ENCODE data around the gene ADAMTS19.

DNA sequence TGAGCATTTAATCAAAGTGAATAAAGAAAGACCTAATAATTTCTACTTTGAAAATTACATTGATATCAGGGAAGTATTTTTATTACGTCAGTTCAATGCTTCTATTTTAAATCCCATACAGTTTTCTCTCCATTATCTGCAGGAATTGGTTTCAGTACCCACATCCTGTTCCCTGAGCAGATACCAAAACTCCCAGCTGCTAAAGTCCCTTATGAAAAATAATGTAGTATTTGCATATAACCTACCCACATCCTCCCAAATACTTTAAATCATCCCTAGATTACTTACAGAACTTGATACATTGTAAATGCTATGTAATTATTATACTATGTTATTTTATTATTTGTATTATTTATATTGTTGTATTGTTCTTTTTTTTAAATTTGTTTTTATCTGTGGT lies 162.4 kb downstream of the ADAMTS19 start:
- TF ChIP-seq, protein P1, sequence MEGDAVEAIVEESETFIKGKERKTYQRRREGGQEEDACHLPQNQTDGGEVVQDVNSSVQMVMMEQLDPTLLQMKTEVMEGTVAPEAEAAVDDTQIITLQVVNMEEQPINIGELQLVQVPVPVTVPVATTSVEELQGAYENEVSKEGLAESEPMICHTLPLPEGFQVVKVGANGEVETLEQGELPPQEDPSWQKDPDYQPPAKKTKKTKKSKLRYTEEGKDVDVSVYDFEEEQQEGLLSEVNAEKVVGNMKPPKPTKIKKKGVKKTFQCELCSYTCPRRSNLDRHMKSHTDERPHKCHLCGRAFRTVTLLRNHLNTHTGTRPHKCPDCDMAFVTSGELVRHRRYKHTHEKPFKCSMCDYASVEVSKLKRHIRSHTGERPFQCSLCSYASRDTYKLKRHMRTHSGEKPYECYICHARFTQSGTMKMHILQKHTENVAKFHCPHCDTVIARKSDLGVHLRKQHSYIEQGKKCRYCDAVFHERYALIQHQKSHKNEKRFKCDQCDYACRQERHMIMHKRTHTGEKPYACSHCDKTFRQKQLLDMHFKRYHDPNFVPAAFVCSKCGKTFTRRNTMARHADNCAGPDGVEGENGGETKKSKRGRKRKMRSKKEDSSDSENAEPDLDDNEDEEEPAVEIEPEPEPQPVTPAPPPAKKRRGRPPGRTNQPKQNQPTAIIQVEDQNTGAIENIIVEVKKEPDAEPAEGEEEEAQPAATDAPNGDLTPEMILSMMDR (conservative IDR thresholded peaks at IDR 0.05 in 1 of 2, IDR thresholded peaks at IDR 0.05 in 1 of 2; ENCODE audit: extremely low read depth in 1 of 2, insufficient read depth in 1 of 2, low read depth in 1 of 2, low read length in 2 of 2): no peak
- TF ChIP-seq EZH2 (IDR thresholded peaks at IDR 0.05; ENCODE audit: borderline replicate concordance, low read length): no peak

Measured in mammary epithelial cell (primary cell).